GM19455 (cell line): Measurements from ENCODE around the gene C2orf68.
A peak's percentile ranks its signal among the peaks of the same experiment; 100 is the strongest.
"Not testable (repeated sequence)": the region's sequence is repeated elsewhere in the genome, so short reads cannot be mapped to it uniquely, and the experiment has no call there.

Source experiments
- ATAC-seq: cut with Tn5 transposase; IDR thresholded peaks from one replicate; pipeline ENCODE4 v1.9.1; 2021; ENCODE audit not compliant: unreplicated experiment

Gene C2orf68

DNA sequence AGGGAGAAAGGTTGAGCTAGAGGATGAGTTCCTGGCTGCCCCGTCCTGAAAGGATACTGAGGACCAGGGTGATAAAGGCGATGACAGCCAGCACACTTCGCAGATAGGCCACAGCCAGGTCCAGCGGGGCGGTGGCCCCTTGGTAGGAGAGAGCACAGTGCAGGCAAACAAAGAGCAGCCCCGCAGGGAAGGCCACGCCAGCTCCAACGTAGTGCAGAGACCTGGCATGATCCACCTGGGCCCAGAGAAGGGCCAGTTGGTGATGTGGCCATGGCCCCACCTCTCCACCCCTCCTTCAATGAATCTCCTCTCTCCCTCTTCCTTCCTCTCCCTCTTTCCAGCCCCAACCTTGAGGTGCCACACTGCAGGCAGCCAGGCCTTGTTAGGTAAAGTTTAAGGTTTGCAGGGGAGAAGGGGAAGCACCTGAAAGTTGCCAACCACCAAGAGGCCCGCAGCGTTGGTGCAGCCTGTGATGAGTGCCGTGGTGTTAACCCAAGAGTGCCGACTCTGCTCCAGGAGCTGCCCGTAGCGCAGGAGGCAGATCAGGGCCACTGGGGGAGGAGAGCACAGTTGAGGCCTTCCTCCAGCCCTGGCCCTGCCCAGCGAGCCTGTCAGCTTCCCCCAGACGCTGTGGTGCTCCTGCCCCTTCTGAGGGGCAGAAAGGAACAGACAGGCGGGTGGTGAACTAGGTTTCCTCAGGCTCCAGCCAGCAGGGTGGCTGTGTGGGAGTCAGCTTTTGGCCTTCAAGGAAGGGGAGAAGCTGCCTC, 12.2 kb downstream of the C2orf68 start:
- no peak for ATAC-seq

DNA sequence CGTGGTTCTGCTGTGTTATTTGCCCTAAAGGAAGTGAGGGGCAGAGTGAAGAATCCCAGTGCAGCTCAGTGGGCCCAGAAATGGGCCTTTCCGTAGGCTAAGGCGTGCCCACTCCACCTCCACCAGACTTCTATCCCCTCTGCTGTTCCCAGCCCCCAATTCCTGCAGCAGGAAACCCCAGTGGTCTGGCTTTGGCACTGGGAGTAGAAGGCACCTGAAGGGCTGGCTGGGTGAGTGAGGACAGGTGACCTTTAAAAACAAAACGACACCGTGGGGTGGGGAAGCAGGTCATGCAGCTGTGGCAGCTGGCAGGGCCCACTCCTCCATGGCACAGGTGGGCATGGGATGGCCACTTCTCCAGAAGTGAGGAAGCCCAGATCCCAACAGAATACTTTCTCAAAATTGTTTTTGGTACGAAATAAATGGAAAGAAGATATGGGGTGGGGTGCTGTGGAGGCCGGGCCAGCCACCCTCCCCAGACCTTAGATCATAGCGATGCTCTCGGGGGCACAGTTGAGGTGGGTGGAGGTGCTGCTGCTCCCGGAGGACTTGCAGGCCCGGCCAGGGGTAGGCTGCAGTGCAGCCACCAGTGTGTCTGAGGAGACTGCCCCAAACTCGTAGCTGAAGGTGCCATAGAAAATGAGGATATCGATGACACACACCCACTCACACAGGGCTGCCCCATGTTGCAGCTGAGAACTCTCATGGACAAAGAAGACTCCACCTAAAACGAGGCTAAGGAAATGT, 13.1 kb downstream of the C2orf68 start:
- no peak for ATAC-seq

DNA sequence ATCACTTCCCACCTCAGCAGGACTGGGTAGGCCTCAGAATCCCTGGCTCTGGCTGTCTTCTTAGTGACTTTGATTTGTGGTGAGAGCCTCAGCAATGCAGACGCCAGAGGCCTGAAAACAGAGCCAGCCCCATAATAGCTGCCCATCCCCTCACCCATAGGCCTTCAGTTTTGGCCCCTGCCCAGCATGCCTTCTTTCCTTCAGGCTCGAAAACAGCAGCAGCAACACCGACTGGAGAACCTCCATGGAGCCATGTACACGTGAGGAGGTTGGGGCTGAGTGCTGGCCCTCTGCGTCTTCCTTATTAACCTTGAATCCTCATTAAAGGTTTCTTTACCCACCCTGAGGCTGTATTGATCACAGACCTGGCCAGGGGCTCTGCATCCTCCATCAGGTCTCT, 14.6 kb downstream of the C2orf68 start:
- ATAC-seq: no peak

- ATAC-seq: no peak
Measured at GRCh38 chr2:85596486-85597143, 15.3 kb downstream of the C2orf68 start.

GRCh38 chr2:85596026-85596333, 15.9 kb downstream of the C2orf68 start:
- ATAC-seq: no peak

DNA sequence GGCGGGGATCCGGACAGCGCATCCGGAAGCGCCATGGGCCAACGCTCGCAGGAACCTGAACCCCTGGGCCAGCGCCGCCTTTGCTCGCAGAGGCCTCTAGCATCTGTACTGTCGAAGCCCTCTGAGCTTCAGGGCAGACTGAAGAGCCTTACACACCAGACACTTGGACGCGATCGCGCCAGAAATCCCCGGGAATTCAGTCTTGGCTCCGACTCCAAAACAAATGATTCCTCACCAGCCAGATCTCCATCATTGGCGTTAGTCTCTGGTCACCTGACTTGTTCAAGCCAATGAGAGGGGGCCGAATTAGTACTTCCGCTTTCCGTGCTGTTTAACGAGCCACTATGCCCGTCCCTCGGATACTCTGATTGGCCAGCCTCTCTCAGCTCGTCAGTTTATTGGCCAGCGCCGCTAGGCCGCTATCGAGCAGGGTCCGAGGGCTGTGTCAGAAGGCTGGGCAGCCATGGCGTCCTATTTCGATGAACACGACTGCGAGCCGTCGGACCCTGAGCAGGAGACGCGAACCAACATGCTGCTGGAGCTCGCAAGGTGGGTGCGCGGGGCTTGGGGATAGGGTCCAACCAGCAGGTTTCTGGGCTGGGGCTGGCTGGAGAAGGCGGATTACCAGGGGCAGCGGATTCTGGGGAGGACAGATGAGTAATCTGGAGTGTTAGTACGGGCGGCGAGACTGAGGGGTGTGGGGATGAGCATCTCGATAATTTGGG, 16.4 kb downstream of the C2orf68 start, which contains the start of gene RNF181:
Gene RNF181, plus strand, starts transcription at position 445 of the 725 bp plus-strand sequence. Its CDS starts 19 bp downstream, at position 464.
- ATAC-seq: peak; percentile 99

DNA sequence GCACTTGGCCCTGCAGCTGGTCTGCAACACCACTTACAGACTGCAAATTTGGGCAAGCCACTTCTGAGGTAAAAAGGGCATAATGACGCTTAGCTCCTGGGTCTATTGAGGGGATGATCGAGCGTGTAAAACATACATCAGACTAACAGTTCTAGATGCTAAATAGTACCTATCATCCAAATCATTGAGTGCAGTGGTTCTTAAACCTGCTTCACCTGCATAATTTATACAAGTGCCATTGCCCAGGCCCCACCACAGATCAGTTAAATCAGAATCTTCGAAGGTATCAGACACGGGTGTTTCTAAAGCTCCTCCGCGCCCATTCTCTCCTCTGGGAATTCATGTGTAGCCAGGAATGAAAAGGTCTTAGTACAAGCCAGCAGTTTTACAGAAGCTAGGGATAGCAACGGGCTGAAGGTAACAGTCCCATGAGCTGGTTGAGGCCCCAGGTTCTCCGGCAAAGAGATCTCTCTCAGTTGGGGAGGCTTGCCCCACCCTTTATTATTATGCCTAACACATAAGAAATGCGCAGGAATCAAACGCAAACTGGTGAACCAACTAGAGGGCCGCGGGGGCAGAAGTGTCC, 17.1 kb downstream of the C2orf68 start:
- ATAC-seq: no peak

- ATAC-seq: no peak
Measured at GRCh38 chr2:85593023-85593422, 18.8 kb downstream of the C2orf68 start.

DNA sequence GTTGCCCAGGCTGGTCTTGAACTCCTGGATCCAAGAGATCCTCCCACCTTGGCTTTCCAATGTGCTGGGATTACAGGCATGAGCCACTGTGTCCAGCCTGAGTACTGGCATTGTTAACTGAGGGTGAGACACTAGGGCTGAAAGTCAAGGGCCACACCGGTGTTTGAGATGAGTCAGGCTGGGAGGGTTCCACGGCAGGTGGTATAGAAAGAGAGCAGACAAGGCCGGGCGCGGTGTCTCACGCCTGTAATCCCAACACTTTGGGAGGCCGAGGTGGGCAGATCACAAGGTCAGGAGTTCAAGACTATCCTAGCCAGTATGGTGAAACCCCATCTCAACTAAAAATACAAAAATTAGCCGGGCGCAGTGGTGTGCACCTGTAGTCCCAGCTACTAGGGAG, 19.6 kb downstream of the C2orf68 start:
- not testable (repeated sequence) for ATAC-seq

DNA sequence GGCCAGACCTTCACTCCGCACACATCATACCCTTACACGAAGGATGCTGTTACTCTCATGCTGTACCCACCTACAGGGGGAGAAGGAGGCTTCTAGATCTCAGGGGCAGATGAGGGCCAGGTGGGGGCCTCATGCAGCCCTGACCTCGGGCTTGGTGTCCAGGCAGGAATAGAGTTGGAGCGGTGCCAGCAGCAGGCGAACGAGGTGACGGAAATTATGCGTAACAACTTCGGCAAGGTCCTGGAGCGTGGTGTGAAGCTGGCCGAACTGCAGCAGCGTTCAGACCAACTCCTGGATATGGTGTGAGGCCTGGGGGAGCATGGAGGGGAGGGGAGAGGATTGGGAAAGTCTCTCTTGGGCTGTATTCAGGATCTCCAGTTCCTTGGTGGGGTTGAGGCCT, 20.3 kb downstream of the C2orf68 start:
- ATAC-seq: no peak

DNA sequence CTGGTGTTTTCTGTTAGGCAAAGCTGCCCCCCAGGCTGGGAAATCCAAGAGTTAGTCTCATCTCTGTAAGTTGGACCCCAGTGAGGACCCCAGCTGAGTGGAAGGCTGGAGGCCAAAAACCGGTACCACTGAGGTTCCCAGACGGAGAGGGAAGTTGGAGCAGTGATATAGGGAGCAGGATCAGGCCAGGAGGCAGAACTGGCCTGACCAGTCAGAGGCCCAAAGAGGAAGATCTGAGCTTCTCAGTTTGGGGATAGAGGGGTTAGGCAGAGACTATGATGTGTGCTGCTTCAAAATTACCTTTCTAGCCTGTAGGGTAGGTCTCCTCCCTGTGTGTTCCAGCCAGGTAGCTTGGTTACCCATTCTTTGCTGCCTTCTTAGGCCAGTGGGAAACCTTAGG, 20.9 kb downstream of the C2orf68 start:
- ATAC-seq: no peak

GRCh38 chr2:85589982-85590791, 21.7 kb downstream of the C2orf68 start:
- ATAC-seq: no peak

- no peak for ATAC-seq
Measured at GRCh38 chr2:85589181-85589580, 22.7 kb downstream of the C2orf68 start.

- no peak for ATAC-seq
Measured at GRCh38 chr2:85588645-85589044, 23.2 kb downstream of the C2orf68 start.

- ATAC-seq: no peak
Measured at GRCh38 chr2:85588236-85588635, 23.6 kb downstream of the C2orf68 start.

GRCh38 chr2:85585781-85586105, 26.1 kb downstream of the C2orf68 start:
- ATAC-seq: no peak

DNA sequence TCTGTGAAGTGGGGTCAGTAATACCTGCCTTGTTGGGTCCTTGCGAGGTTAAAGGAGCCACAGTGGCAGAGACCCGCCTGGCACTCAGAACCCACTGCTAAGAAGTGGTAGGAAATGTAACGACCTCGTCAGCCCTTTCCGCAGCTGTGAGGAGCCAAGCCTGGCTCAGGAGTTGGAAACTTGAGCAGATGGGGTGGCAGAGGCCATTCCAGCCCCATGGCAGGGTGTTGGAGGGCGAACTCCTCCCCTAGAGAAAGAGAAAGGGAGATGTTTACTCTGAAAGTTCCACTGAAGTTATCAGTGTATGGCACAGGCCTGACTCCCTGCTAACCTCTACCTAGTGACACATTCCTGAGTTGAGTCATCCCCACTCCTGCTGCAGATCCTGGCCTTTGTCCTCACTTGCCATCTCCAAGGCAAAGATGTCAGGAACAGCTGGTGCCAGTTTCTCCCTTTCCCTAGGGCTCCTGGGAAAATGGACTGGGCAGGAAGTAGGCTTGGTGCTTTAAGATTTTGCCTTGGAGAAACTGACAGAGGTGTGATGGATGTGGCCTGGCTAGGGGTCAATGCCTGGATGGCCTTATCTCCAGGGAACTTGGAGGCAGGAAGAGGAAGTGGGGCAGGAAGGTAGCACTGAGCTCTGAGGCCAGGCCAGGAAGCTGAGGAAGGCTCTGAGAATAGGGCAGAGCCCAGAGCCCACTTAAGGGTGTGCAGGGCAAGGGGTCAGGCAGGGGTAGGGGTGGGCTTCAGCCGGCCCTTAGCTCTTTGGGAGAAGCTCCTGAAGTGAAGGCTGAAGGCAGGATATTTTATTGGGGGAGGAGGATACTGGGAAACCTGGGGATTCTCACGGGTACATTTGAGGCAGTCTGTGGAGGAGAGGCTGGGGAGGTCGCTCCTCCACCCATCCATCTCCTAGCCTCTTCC, 26.7 kb downstream of the C2orf68 start:
- ATAC-seq: peak; percentile 32

DNA sequence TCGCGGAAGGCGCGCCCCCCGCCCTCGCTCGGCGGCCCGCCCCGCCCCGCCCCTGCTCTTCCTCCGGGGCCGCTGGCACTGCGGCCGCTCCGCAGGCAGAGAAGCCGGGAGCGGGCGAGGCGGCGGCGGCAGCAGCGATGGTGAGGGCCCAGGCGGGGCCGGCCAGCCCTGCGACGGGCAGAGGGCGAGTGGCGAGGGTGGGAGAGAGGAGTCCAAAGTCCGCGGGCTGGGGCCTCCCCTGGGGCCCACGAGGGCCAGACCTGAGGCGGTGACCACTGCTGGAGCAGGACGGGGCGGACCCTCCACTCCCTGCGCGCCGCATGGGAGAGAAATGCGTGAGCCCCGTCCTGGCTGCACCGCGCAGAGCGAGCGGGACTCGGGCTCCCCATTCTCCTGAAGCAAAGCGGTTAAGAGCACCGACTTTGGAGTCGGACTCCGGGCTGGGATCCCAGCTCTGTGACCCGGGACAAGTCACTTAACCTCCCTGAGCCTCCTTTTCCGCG, 27.5 kb downstream of the C2orf68 start, which contains the start of gene VAMP5:
Gene VAMP5, plus strand, starts transcription at position 78 of the 503 bp plus-strand sequence. Its CDS starts 60 bp downstream, at position 138.
- peak; percentile 72 for ATAC-seq
